Panc1 (cell line): Measurements from ENCODE around the gene JADE1. TPM values are rescaled to one million over a fixed set of nuclear protein-coding genes. Genes with fewer than 3 reads are reported as not detected.
A peak's percentile ranks its signal among the peaks of the same experiment; 100 is the strongest.

Experiments
- ATAC-seq: fragments of 200-7000 bp; cut with Tn5 transposase; 2 replicates; pipeline ENCODE4 v1.9.1; 2020; ENCODE audit warnings: mild to moderate bottlenecking, moderate library complexity
- BruUV-seq: library from RNA; stranded (reverse); fragments of 400-500 nt; replicated peaks from 2 replicates; lab custom pipeline; 2021; lab: Mats Ljungman, UMichigan
- CTCF ChIA-PET: fragments of 300-600 bp; sonication (Branson Sonifier 250); formaldehyde crosslinking; loops from one replicate; lab custom pipeline; 2022; ENCODE audit warnings: antibody characterized with exemption; lab: Charles Lee
- POLR2A ChIA-PET: fragments of 300-600 bp; sonication (Branson Sonifier 250); formaldehyde crosslinking; loops from one replicate; lab custom pipeline; 2022; ENCODE audit warnings: antibody characterized with exemption; lab: Charles Lee
- DNase-seq: peaks from one replicate; pipeline ENCODE4 v3.0.0-alpha.2; 2010; ENCODE audit warnings: low read depth, low spot score
- H3K27ac ChIP-seq: 2 replicates; pipeline ENCODE4 v1.5.1; 2011; ENCODE audit warnings: mild to moderate bottlenecking, low read length, inconsistent platforms
- H3K27me3 ChIP-seq: fragments of 200-500 bp; sonication (Bioruptor generic); 2 replicates; pipeline ENCODE4 v1.6.0; 2014; ENCODE audit warnings: low read length, inconsistent platforms; ENCODE audit not compliant: control insufficient read depth, insufficient read depth
- H3K36me3 ChIP-seq: fragments of 200-500 bp; sonication (Bioruptor generic); 2 replicates; pipeline ENCODE4 v1.5.1; 2014; ENCODE audit warnings: inconsistent platforms, mild to moderate bottlenecking, low read length, moderate library complexity; ENCODE audit not compliant: control insufficient read depth, insufficient read depth
- H3K4me1 ChIP-seq: 2 replicates; pipeline ENCODE4 v1.5.1; 2011; ENCODE audit warnings: inconsistent platforms, mild to moderate bottlenecking, low read length, moderate library complexity; ENCODE audit not compliant: control insufficient read depth, insufficient read depth
- H3K4me3 ChIP-seq, 2 experiments: 2 replicates each; pipeline ENCODE4 v1.5.1; 2011 to 2012; ENCODE audit warnings: low read depth in 2 of 2, low read length in 2 of 2, mild to moderate bottlenecking in 2 of 2, inconsistent platforms in 1 of 2, moderate library complexity in 1 of 2
- H3K9me3 ChIP-seq: fragments of 200-500 bp; sonication (Bioruptor generic); 2 replicates; pipeline ENCODE4 v1.5.1; 2014; ENCODE audit warnings: low read depth, mild to moderate bottlenecking, inconsistent platforms, low read length, moderate library complexity; ENCODE audit not compliant: control insufficient read depth, insufficient read depth
- CTCF ChIP-seq: fragments of 450-650 bp; IDR thresholded peaks from 2 replicates; pipeline ENCODE4 v1.5.1; 2017; ENCODE audit warnings: mild to moderate bottlenecking
- POLR2AphosphoS5 ChIP-seq: IDR thresholded peaks from 2 replicates; pipeline ENCODE4 v1.6.1; 2012; ENCODE audit warnings: mild to moderate bottlenecking, low read depth, low read length, moderate library complexity
- REST ChIP-seq, 2 experiments: IDR thresholded peaks; 2 replicates each; pipeline ENCODE4 v1.6.1; 2011 to 2012; ENCODE audit warnings: low read depth in 2 of 2, control low read depth in 1 of 2, low read length in 1 of 2, mild to moderate bottlenecking in 1 of 2, moderate library complexity in 1 of 2; ENCODE audit not compliant: insufficient read depth in 1 of 2
- SIN3A ChIP-seq: IDR thresholded peaks from 2 replicates; pipeline ENCODE4 v1.6.1; 2012; ENCODE audit warnings: low read depth, mild to moderate bottlenecking, low read length, moderate library complexity, borderline replicate concordance; ENCODE audit not compliant: insufficient read depth
- TCF7L2 ChIP-seq: IDR thresholded peaks from 2 replicates; pipeline ENCODE4 v1.6.1; 2011; ENCODE audit warnings: mild to moderate bottlenecking, low read depth, low read length, inconsistent platforms
- in situ Hi-C: cut with HindIII; loops from 2 replicates; pipeline ENCODE4 v1.10.0; 2016; ENCODE audit warnings: low sequenced_read_pairs, low pct_unique_long_range_greater_than_20kb
- intact Hi-C: fragments of 100-400 bp; cut with micrococcal nuclease; formaldehyde crosslinking; loops from one replicate; pipeline ENCODE4 v1.10.0; 2022; ENCODE audit not compliant: unreplicated experiment
- total RNA-seq: library from RNA; stranded (reverse); gene quantifications from one replicate; pipeline ENCODE4 v1.2.1, GENCODE V29; 2021; ENCODE audit not compliant: unreplicated experiment

Gene JADE1
- total RNA-seq, 1 experiment from 2014 or later, result 23.4 TPM

- H3K27me3 ChIP-seq, result no peaks in the 10 kb centered on the region
- POLR2A ChIA-PET, result no interaction called here
- DNase-seq (no peak), ATAC-seq (no peak)
- CTCF ChIA-PET, result no interaction called here
- H3K9me3 ChIP-seq, result no peaks in the 10 kb centered on the region
- TF ChIP-seq POLR2AphosphoS5 (no peak), SIN3A (no peak), TCF7L2 (no peak), REST (IDR thresholded peaks at IDR 0.05; ENCODE audit: insufficient read depth in 1 of 2, low read depth in 2 of 2, low read length in 1 of 2) (no peak), CTCF (no peak)
- H3K27ac ChIP-seq, result 0 out of 2 replicates have a peak overlapping the region, but pooled peaks have one; percentile 17
- H3K36me3 ChIP-seq, result no peaks in the 10 kb centered on the region; the same call in 1 of the 2 replicates
- in situ Hi-C loops, result no loop called here
- no peak overlapping the region for H3K4me3 ChIP-seq
- no TSS peak for BruUV-seq
- intact Hi-C loops, result no loop called here
- H3K4me1 ChIP-seq, result peaks cover 10% of the 10 kb centered on the region
These were observed 22.2 kb downstream of the JADE1 start for GRCh38 chr4:128831531-128832242.

- DNase-seq, result no peak
- no peaks in the 10 kb centered on the region for H3K9me3 ChIP-seq
- ChIA-PET POLR2A (no interaction called here), CTCF (no interaction called here)
- H3K36me3 ChIP-seq, result no peaks in the 10 kb centered on the region; the same call in 1 of the 2 replicates
- intact Hi-C loops, result no loop called here
- peaks cover 5% of the 10 kb centered on the region for H3K4me1 ChIP-seq
- no peak for ATAC-seq
- no peaks in the 10 kb centered on the region for H3K27me3 ChIP-seq
- in situ Hi-C loops, result no loop called here
- no peak for TF ChIP-seq POLR2AphosphoS5
- TF ChIP-seq CTCF, result no peak
- TF ChIP-seq TCF7L2, result no peak
- H3K27ac ChIP-seq, result no peak overlapping the region
- no TSS peak for BruUV-seq
- H3K4me3 ChIP-seq, result no peak overlapping the region
These were observed 22.7 kb downstream of the JADE1 start for GRCh38 chr4:128832243-128832625.
